Liver (tissue), 9 donors: ENCODE measurements around the gene CYCS. TPM values are rescaled to one million over a fixed set of nuclear protein-coding genes. Genes with fewer than 3 reads are reported as not detected.

Experiments
- DNase-seq: peaks from one replicate; pipeline ENCODE4 v3.0.0-alpha.2; 2017; ENCODE audit warnings: low spot score
- H3K27ac ChIP-seq, 2 donors: one replicate each; pipeline ENCODE4 v1.7.0; 2013; ENCODE audit warnings: inconsistent platforms in 2 of 2, low read length in 2 of 2, control low read depth in 1 of 2, low read depth in 1 of 2, mild to moderate bottlenecking in 1 of 2
- H3K27me3 ChIP-seq, 4 donors: one replicate each; pipeline versions ENCODE4 v1.6.1 to v1.7.0; 2013; ENCODE audit warnings: low read length in 3 of 4, inconsistent platforms in 1 of 4, mild to moderate bottlenecking in 1 of 4, moderate library complexity in 1 of 4; ENCODE audit not compliant: control insufficient read depth in 4 of 4, insufficient read depth in 4 of 4
- H3K36me3 ChIP-seq, 4 donors: one replicate each; pipeline versions ENCODE4 v1.6.1 to v1.7.0; 2013; ENCODE audit warnings: low read length in 3 of 4, mild to moderate bottlenecking in 3 of 4, low read depth in 1 of 4, moderate library complexity in 1 of 4; ENCODE audit not compliant: control insufficient read depth in 4 of 4, insufficient read depth in 3 of 4
- H3K4me1 ChIP-seq, 4 donors: one replicate each; pipeline versions ENCODE4 v1.6.1 to v1.7.0; 2013; ENCODE audit warnings: low read length in 3 of 4, mild to moderate bottlenecking in 3 of 4, moderate library complexity in 1 of 4; ENCODE audit not compliant: control insufficient read depth in 4 of 4, insufficient read depth in 4 of 4
- H3K4me3 ChIP-seq, 3 donors: one replicate each; pipeline versions ENCODE4 v1.6.1 to v1.7.0; 2013; ENCODE audit warnings: low read length in 3 of 3, control low read depth in 1 of 3, low read depth in 1 of 3, mild to moderate bottlenecking in 1 of 3
- H3K9ac ChIP-seq, 2 donors: one replicate each; pipeline ENCODE4 v1.7.0; 2013; ENCODE audit warnings: low read length in 2 of 2, mild to moderate bottlenecking in 2 of 2, moderate library complexity in 2 of 2, control low read depth in 1 of 2, low read depth in 1 of 2
- H3K9me3 ChIP-seq, 4 donors: one replicate each; pipeline versions ENCODE4 v1.6.1 to v1.7.0; 2013; ENCODE audit warnings: low read length in 3 of 4; ENCODE audit not compliant: control insufficient read depth in 4 of 4
- ATF3 ChIP-seq: IDR thresholded peaks from 2 replicates; pipeline ENCODE4 v1.6.1; 2016; ENCODE audit warnings: antibody characterized with exemption
- EGR1 ChIP-seq, 2 donors: IDR thresholded peaks; 2 replicates each; pipeline ENCODE4 v1.6.1; 2016 to 2018; ENCODE audit warnings: antibody characterized with exemption in 2 of 2, low read depth in 2 of 2
- FOXA2 ChIP-seq: IDR thresholded peaks from 2 replicates; pipeline ENCODE4 v1.6.1; 2016; ENCODE audit warnings: antibody characterized with exemption
- GABPA ChIP-seq, 2 donors: IDR thresholded peaks in 1 of 2; conservative IDR thresholded peaks in 1 of 2; 2 replicates each; pipeline ENCODE4 v1.6.1; 2016; ENCODE audit warnings: antibody characterized with exemption in 2 of 2, mild to moderate bottlenecking in 1 of 2, moderate library complexity in 1 of 2
- HNF4A ChIP-seq, 2 donors: conservative IDR thresholded peaks; 2 replicates each; pipeline ENCODE4 v1.6.1; 2016; ENCODE audit warnings: antibody characterized with exemption in 2 of 2, mild to moderate bottlenecking in 2 of 2
- NR2F2 ChIP-seq: IDR thresholded peaks from 2 replicates; pipeline ENCODE4 v1.6.1; 2016; ENCODE audit warnings: antibody characterized with exemption
- RAD21 ChIP-seq, 2 donors: IDR thresholded peaks; 2 replicates each; pipeline ENCODE4 v1.6.1; 2016; ENCODE audit warnings: antibody characterized with exemption in 2 of 2, mild to moderate bottlenecking in 2 of 2
- REST ChIP-seq: IDR thresholded peaks from 2 replicates; pipeline ENCODE4 v1.6.1; 2016; ENCODE audit warnings: antibody characterized with exemption, mild to moderate bottlenecking
- RXRA ChIP-seq, 2 donors: IDR thresholded peaks; 2 replicates each; pipeline ENCODE4 v1.6.1; 2017 to 2018; ENCODE audit warnings: antibody characterized with exemption in 2 of 2, mild to moderate bottlenecking in 1 of 2
- SP1 ChIP-seq: IDR thresholded peaks from 2 replicates; pipeline ENCODE4 v1.6.1; 2018; ENCODE audit warnings: antibody characterized with exemption, mild to moderate bottlenecking
- TAF1 ChIP-seq: conservative IDR thresholded peaks from 2 replicates; pipeline ENCODE4 v1.6.1; 2016; ENCODE audit warnings: antibody characterized with exemption, mild to moderate bottlenecking
- YY1 ChIP-seq: IDR thresholded peaks from 2 replicates; pipeline ENCODE4 v1.6.1; 2016; ENCODE audit warnings: antibody characterized with exemption, mild to moderate bottlenecking
- ZBTB33 ChIP-seq: IDR thresholded peaks from 2 replicates; pipeline ENCODE4 v1.6.1; 2016; ENCODE audit warnings: antibody characterized with exemption
- WGBS: extraction: QIAGEN DNeasy Blood & Tissue Kit; methylation state at CpG from one replicate; pipeline ENCODE4 v1.1.7; 2013; 5-methylcytosine and 5-hydroxymethylcytosine counted together
- polyA plus RNA-seq, 2 donors: library from polyadenylated mRNA; stranded (reverse) in 1 of 2; unstranded in 1 of 2; fragments of 200-250 nt in 1 of 2; fragments of >200 nt in 1 of 2; fragmentation: Nextera tagmentation in 1 of 2; extraction: Ambion mirVana in 1 of 2; gene quantifications; one replicate each; pipeline versions ENCODE4 v1.2.1 to v1.2.3, GENCODE V29; 2013 to 2015
- total RNA-seq, 2 donors: library from RNA; depleted of rRNA; stranded (reverse); fragments of >200 nt; gene quantifications; one replicate each; pipeline ENCODE4 v1.2.3, GENCODE V29; 2014
- TF ChIP-seq, protein P1 (sequence below): fragments of 150-350 bp; IDR thresholded peaks from 2 replicates; pipeline ENCODE4 v1.5.1; 2017; ENCODE audit warnings: improper control_type of control experiment, low read depth, low read length; ENCODE audit not compliant: missing input control
- TF ChIP-seq, protein P2 (sequence below): IDR thresholded peaks from 2 replicates; pipeline ENCODE4 v1.6.1; 2016; ENCODE audit warnings: antibody characterized with exemption
- donor health status: healthy.
- donor health status: healthy.
- donor health status: healthy.
- donor health status: healthy.
- donor health status: healthy.

CYCS gene
- total and polyA plus RNA-seq, 4 donors = 23.1 to 74.3 (median 42.4) TPM

- Histone ChIP-seq H3K27me3 (no peaks in the 10 kb centered on the region), H3K9me3 (no peaks in the 10 kb centered on the region), H3K36me3 (peaks cover 0 to 2% (median 0%) of the 10 kb centered on the region in 4 donors), H3K9ac (no peak overlapping the region), H3K27ac (no peak overlapping the region), H3K4me3 (no peak overlapping the region), H3K4me1 (no peaks in the 10 kb centered on the region)
- TF ChIP-seq, protein P1, sequence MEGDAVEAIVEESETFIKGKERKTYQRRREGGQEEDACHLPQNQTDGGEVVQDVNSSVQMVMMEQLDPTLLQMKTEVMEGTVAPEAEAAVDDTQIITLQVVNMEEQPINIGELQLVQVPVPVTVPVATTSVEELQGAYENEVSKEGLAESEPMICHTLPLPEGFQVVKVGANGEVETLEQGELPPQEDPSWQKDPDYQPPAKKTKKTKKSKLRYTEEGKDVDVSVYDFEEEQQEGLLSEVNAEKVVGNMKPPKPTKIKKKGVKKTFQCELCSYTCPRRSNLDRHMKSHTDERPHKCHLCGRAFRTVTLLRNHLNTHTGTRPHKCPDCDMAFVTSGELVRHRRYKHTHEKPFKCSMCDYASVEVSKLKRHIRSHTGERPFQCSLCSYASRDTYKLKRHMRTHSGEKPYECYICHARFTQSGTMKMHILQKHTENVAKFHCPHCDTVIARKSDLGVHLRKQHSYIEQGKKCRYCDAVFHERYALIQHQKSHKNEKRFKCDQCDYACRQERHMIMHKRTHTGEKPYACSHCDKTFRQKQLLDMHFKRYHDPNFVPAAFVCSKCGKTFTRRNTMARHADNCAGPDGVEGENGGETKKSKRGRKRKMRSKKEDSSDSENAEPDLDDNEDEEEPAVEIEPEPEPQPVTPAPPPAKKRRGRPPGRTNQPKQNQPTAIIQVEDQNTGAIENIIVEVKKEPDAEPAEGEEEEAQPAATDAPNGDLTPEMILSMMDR = no peak
- TF ChIP-seq REST (no peak), FOXA2 (no peak), TAF1 (no peak), SP1 (no peak), ATF3 (no peak), GABPA (IDR thresholded peaks at IDR 0.05 in 1 of 2, conservative IDR thresholded peaks at IDR 0.05 in 1 of 2) (no peak)
- TF ChIP-seq, protein P2, sequence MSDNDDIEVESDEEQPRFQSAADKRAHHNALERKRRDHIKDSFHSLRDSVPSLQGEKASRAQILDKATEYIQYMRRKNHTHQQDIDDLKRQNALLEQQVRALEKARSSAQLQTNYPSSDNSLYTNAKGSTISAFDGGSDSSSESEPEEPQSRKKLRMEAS = no peak
- WGBS = 95% methylated on average over 5 of the region's 5 CpGs
- no peak for DNase-seq
Observed at GRCh38 chr7:25148772-25149575, 23.9 kb upstream of the CYCS start.

GRCh38 chr7:25143763-25144162 is 18.7 kb upstream of the CYCS start:
- peaks cover 0 to 3% (median 0%) of the 10 kb centered on the region in 4 donors for H3K36me3 ChIP-seq
- no peak overlapping the region for H3K9ac ChIP-seq
- no peak for DNase-seq
- no peak overlapping the region for H3K27ac ChIP-seq
- H3K9me3 ChIP-seq = no peaks in the 10 kb centered on the region
- no peak overlapping the region for H3K4me3 ChIP-seq
- H3K4me1 ChIP-seq = no peaks in the 10 kb centered on the region
- no peaks in the 10 kb centered on the region for H3K27me3 ChIP-seq
- 89% methylated on average over 2 of the region's 2 CpGs for WGBS
- TF ChIP-seq ATF3 (no peak), HNF4A (conservative IDR thresholded peaks at IDR 0.05) (no peak), ZBTB33 (no peak), RAD21 (IDR thresholded peaks at IDR 0.05) (no peak), EGR1 (IDR thresholded peaks at IDR 0.05; ENCODE audit: low read depth in 2 of 2) (no peak), REST (no peak), RXRA (IDR thresholded peaks at IDR 0.05) (no peak), YY1 (no peak), NR2F2 (no peak), SP1 (no peak), FOXA2 (no peak)
- TF ChIP-seq, protein P2 = no peak
- TF ChIP-seq, protein P1 = no peak
